Measurements from ENCODE around the gene SLC16A8.

SLC16A8 gene

DNA sequence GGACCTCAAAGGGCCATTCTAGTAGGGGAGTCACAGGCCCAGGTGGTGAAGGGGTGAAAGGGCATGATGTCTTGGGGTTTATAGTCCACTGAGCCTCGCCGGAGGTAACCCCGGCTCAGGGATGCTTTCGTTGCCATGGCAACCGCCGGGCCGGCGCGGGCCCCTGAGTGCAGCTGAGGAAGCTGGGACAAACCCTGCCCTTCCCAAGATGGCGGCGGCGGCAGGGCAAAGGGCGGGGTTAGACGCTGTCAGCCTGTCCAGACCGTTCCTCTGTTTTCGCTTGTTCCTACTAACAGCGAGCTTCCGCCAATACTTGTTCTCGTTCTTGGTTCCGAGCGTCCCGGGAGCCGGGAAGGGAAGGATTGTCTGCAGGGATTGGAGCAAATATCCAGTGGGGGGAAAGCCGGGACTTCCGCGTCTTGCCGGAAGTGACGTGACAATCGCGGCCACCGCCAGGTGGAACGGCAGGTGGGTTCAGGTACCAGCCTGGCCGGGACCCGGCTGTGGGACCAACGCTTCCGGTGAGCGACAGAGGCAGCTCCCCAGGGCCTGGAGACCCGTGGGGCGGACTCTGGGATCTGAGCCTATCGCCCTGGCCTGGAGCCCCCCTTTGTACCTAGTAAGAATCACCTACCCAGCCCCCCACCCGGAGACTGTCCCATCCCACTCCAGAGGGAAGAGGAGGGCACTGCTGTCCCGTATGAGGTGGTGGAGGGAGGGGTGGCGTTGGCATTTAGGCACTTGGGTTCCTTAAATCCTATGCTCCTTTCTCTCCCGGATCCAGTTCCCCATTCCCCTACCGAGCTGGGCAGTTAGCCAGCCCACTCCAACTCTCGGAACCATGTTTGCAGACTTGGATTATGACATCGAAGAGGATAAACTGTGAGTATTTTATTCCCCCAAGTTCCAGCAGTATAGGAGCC is 26.8 kb downstream of the SLC16A8 start, which contains the start of gene PICK1:
Gene PICK1, plus strand, starts transcription at position 436 of the 923 bp plus-strand sequence. Its CDS starts 406 bp downstream, at position 842.
- Histone ChIP-seq H3K9me3 (ENCODE audit: low read length) (no peaks in the 10 kb centered on the region), H3K27me3 (ENCODE audit: insufficient read depth, low read length) (no peaks in the 10 kb centered on the region), H4K20me1 (ENCODE audit: insufficient read depth, low read length) (no peaks in the 10 kb centered on the region), H3K36me3 (ENCODE audit: insufficient read depth, low read length) (0 out of 2 replicates have a peak, but pooled peaks cover 7% of the 10 kb centered on the region), H3K4me3 (ENCODE audit: low read depth, low read length, poor library complexity, severe bottlenecking) (peak within 1 kb of the TSS; percentile 78), H3K9ac (ENCODE audit: low read length) (peak within 1 kb of the TSS; percentile 79), H3K4me2 (ENCODE audit: low read length) (peak within 1 kb of the TSS; percentile 81), H3K27ac (ENCODE audit: low read depth, low read length, poor library complexity, severe bottlenecking) (peak within 1 kb of the TSS; percentile 57), H2AFZ (ENCODE audit: low read length) (peak within 1 kb of the TSS; percentile 48; the same call in 1 of the 2 replicates), H3K4me1 (ENCODE audit: insufficient read depth, low read length, severe bottlenecking) (peaks cover 10% of the 10 kb centered on the region), H3K9me2 (ENCODE audit: low read depth, low read length) (no peaks in the 10 kb centered on the region), H3K79me2 (ENCODE audit: insufficient read depth, low read length) (no peaks in the 10 kb centered on the region), H3F3A (ENCODE audit: insufficient read depth, low read length) (no peaks in the 10 kb centered on the region)
- TF ChIP-seq EZH2 (IDR thresholded peaks at IDR 0.05; ENCODE audit: borderline replicate concordance, low read length), result no peak
- TF ChIP-seq, protein P1, sequence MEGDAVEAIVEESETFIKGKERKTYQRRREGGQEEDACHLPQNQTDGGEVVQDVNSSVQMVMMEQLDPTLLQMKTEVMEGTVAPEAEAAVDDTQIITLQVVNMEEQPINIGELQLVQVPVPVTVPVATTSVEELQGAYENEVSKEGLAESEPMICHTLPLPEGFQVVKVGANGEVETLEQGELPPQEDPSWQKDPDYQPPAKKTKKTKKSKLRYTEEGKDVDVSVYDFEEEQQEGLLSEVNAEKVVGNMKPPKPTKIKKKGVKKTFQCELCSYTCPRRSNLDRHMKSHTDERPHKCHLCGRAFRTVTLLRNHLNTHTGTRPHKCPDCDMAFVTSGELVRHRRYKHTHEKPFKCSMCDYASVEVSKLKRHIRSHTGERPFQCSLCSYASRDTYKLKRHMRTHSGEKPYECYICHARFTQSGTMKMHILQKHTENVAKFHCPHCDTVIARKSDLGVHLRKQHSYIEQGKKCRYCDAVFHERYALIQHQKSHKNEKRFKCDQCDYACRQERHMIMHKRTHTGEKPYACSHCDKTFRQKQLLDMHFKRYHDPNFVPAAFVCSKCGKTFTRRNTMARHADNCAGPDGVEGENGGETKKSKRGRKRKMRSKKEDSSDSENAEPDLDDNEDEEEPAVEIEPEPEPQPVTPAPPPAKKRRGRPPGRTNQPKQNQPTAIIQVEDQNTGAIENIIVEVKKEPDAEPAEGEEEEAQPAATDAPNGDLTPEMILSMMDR (IDR thresholded peaks at IDR 0.05; ENCODE audit: low read length), result no peak

DNA sequence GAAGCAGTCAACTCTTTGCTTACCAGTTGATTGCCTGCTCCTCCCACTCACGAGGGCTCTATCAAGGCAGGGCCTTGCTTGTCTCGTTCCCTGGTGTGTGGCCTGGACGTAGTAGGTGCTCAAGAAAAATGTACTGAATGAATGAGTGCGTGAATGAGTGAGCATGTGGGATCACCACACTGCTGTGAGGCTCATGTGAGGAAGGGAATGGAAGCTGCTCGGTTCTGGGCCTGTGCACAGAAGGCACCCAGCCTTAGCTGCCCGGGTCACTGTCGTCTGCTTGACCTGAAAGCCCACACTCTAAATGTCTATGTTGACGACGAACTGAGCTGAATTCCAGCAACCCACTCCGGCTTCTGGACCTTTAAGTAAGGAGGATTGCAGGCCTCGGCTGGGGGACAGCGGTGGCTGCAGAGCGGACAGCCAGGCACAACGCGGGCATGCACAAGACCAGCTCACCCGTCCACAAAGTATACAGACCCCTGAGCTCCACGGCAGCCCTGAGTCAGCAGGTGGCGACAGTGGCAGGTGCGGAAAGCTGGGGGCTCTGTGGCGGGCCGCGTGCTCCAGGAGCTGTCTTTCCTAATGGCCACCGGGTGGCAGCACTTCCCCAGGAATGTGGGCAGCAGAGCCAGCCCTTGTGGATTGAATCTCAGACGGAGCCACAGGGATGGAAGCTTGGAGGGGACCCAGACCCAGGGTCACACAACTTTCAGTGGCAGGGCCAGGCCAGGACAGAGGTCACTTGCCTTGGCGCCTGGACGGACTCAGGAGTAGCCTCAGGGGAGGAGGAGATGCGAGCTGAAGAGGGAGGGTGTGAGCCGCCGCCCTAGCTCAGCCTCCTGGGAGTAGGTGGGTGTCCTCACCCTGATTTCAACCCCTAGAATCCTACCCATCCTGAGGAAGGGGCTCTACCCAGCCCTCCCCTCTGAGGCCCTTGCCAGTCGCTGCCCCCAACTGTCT is 31.8 kb downstream of the SLC16A8 start:
- no peaks in the 10 kb centered on the region for H3F3A ChIP-seq (ENCODE audit: insufficient read depth, low read length)
- TF ChIP-seq, protein P1 (IDR thresholded peaks at IDR 0.05; ENCODE audit: low read length), result peak; percentile 97
- TF ChIP-seq EZH2 (IDR thresholded peaks at IDR 0.05; ENCODE audit: borderline replicate concordance, low read length), result no peak
- H3K27ac ChIP-seq (ENCODE audit: low read depth, low read length, poor library complexity, severe bottlenecking), result no peak overlapping the region
- no peaks in the 10 kb centered on the region for H3K79me2 ChIP-seq (ENCODE audit: insufficient read depth, low read length)
- H3K36me3 ChIP-seq (ENCODE audit: insufficient read depth, low read length), result no peaks in the 10 kb centered on the region
- H2AFZ ChIP-seq (ENCODE audit: low read length), result no peak overlapping the region
- no peak overlapping the region for H3K4me2 ChIP-seq (ENCODE audit: low read length)
- H3K27me3 ChIP-seq (ENCODE audit: insufficient read depth, low read length), result peaks cover 8% of the 10 kb centered on the region; the same call in 1 of the 2 replicates
- H3K9me2 ChIP-seq (ENCODE audit: low read depth, low read length), result no peaks in the 10 kb centered on the region
- no peaks in the 10 kb centered on the region for H4K20me1 ChIP-seq (ENCODE audit: insufficient read depth, low read length)
- no peak overlapping the region for H3K4me3 ChIP-seq (ENCODE audit: low read depth, low read length, poor library complexity, severe bottlenecking)
- H3K9ac ChIP-seq (ENCODE audit: low read length), result no peak overlapping the region
- no peaks in the 10 kb centered on the region for H3K4me1 ChIP-seq (ENCODE audit: insufficient read depth, low read length, severe bottlenecking)
- no peaks in the 10 kb centered on the region for H3K9me3 ChIP-seq (ENCODE audit: low read length)

- TF ChIP-seq EZH2 (IDR thresholded peaks at IDR 0.05; ENCODE audit: borderline replicate concordance, low read length), result no peak
- TF ChIP-seq, protein P1 (IDR thresholded peaks at IDR 0.05; ENCODE audit: low read length), result peak; percentile 25; the same call in 1 of the 2 replicates
- H2AFZ ChIP-seq (ENCODE audit: low read length), result no peak overlapping the region
- no peaks in the 10 kb centered on the region for H3F3A ChIP-seq (ENCODE audit: insufficient read depth, low read length)
- H3K4me2 ChIP-seq (ENCODE audit: low read length), result no peak overlapping the region
- no peaks in the 10 kb centered on the region for H4K20me1 ChIP-seq (ENCODE audit: insufficient read depth, low read length)
- no peaks in the 10 kb centered on the region for H3K79me2 ChIP-seq (ENCODE audit: insufficient read depth, low read length)
- no peak overlapping the region for H3K27ac ChIP-seq (ENCODE audit: low read depth, low read length, poor library complexity, severe bottlenecking)
- no peaks in the 10 kb centered on the region for H3K36me3 ChIP-seq (ENCODE audit: insufficient read depth, low read length)
- no peaks in the 10 kb centered on the region for H3K9me2 ChIP-seq (ENCODE audit: low read depth, low read length)
- no peaks in the 10 kb centered on the region for H3K4me1 ChIP-seq (ENCODE audit: insufficient read depth, low read length, severe bottlenecking)
- H3K9me3 ChIP-seq (ENCODE audit: low read length), result no peaks in the 10 kb centered on the region
- H3K27me3 ChIP-seq (ENCODE audit: insufficient read depth, low read length), result peaks cover 10% of the 10 kb centered on the region; the same call in 1 of the 2 replicates
- H3K4me3 ChIP-seq (ENCODE audit: low read depth, low read length, poor library complexity, severe bottlenecking), result no peak overlapping the region
- H3K9ac ChIP-seq (ENCODE audit: low read length), result no peak overlapping the region
These were observed 32.7 kb downstream of the SLC16A8 start for GRCh38 chr22:38051261-38051660.

Data from OCI-LY1 (cell line).